GM19455 (cell line): ENCODE results near the gene GNAI1.
"Not testable (repeated sequence)": the region's sequence is repeated elsewhere in the genome, so short reads cannot be mapped to it uniquely, and the experiment has no call there.

Experiments
- ATAC-seq: cut with Tn5 transposase; IDR thresholded peaks from one replicate; pipeline ENCODE4 v1.9.1; 2021; ENCODE audit not compliant: unreplicated experiment

The GNAI1 gene

DNA sequence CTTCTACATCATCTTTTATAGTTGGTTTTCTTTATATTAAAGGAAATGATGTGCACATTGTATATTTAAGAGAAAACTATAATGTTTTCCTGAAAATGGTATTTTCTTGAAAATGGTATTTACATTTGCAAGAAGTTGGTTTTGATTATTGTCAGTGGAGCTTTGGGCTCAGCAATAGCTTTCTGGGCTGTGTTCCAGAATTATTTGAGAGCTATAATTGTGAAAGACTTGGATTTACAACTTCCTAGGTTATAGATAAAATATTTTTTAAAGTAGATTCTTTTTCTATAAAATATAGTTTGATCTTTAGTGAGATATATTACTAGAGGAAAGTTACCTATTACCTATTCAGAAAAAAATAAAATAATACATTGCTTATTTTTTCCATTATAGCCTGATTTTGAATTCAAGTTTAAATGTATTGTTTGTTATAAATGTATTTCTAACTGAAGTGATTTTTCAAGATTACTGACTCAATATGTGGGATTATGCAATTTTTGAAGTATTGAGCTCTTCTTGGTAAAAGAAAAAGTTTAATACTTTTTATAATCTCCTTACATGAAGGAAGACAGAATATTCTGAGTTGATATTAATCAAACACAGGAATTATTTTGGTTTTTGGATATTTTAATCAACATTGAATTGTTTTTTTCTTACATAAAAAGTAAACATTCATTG lies 20.2 kb downstream of the GNAI1 start:
- no peak for ATAC-seq

DNA sequence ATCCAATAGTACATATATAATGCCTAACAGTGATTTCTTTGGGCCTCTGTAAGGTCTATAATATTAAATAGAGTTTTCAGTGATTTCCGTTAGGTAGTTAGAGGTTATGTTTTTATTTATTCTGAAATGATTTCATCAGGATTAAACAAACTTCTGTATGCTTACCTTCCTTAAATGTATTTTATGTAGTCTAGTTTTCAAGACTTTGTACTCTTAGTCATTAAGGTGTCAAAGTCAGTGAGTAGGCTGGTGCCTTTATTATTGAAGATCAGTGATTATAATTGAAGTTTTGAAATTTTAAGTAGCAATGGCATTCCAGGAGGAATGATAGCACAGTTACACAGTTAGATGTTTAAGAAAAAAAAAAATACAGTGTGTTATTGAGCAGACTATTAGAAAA lies 20.7 kb downstream of the GNAI1 start:
- no peak for ATAC-seq

DNA sequence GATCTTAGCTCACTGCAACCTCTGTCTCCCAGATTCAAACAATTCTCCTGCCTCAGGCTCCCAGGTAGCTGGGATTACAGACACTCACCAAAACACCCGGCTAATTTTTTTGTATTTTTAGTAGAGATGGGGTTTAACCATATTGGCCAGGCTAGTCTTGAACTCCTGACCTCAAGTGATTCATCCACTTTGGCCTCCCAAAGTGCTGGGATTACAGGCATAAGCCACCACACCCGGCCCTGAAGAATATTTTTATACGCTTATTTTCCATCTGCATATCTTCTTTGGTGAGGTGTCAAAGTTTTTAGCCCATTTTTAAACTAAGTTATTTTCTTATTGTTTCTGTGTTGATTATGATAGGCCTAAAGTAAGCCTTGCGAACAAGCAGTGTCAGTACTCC lies 23.1 kb downstream of the GNAI1 start:
- not testable (repeated sequence) for ATAC-seq

GRCh38 chr7:80159802-80160201 lies 25.2 kb downstream of the GNAI1 start:
- ATAC-seq = no peak

- ATAC-seq = no peak
Measured at GRCh38 chr7:80161466-80161865, 26.8 kb downstream of the GNAI1 start.

DNA sequence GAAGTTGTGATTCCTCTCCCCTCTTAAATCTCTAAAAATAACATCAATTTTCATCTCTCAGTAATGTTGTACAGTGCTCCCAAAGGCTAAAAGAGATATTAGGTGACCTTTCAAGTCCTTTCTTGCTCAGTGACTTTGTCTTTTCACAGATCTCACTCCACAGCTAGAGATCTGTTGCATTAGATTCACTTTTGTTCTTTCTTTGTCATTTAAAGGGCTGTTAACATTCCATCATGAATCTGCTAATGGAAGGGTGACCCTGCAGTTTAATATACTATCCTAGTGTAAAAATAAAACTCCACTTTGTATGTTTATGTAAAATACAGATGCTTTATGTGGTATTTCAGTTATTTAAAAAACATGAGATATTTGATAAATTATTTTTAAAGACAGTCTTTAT lies 30.5 kb downstream of the GNAI1 start:
- no peak for ATAC-seq

GRCh38 chr7:80170445-80170844 lies 35.8 kb downstream of the GNAI1 start:
- ATAC-seq = no peak

DNA sequence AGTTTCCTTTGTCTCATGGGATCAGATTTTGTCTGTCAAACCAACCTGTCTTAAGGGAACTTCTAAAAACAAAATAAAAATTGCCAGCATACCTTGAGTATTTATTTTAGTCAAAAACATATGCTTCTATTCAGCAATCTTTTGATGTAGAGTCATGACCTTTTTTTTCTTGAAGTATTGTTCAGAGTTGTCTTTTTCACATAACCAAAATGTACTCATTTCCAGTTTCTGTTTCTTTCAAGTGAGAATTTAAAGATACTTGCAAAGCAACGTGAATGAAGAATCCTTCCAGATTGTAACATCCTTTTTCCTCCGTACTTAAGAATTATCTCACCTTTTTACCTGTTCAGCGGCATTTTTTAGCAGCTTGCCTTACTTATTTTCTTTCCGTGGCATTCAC lies 37.8 kb downstream of the GNAI1 start:
- ATAC-seq = no peak

DNA sequence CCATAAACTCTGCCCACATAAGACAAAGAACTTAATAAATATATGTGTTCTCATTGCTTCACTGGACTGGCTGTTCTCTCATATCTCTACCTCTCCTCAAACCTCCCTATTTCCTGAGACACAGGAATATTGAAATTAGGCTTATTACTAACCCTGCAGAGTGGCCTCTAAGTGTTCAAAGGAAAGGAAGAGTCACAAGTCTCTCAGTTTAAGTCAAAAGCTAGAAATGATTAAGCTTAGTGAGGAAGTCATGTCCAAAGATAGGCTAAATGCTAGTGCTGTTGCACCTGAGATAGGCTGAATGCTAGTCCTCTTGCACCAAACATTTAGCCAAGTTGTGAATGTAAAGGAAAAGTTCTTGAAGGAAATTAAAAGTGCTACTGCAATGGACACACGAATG lies 41.1 kb downstream of the GNAI1 start:
- no peak for ATAC-seq

DNA sequence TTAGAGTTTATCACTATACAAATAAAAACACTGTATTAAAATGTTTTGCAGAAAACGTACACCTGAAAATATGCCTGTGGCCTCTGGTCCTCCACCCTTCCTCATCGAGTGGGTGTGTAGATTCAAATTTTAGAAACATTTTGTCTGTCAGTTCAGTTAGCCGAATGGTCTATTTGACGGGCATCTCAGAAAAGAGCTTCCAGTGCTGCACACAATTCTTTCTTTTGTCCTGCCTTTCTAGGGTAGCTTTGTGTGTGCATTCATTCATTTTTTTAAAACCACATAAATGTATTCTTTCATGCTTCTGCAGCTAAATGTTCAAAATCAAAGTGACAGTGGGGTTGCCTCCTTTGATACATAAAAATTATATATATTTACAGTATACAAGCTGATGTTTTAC lies 46.8 kb downstream of the GNAI1 start:
- no peak for ATAC-seq

- no peak for ATAC-seq
Measured at GRCh38 chr7:80182630-80183276, 48.1 kb downstream of the GNAI1 start.

DNA sequence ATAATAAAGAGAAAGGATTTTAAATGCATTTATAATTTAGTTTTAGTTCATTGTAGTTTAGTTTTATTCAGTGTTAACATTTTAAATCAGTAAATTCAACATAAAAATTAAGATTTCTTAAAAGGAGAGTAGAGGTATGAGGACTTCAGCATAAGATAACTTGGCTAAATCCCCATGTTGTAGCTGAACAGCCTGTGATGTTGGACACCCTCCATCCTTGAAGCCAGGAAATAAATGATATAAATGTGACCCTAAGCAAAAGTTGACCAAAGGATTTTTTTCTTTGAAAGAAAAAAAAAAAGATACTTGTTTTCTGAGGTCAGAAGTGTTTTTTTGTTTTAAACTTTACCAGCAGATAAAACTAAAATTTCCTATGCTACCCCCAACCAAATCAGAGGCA lies 48.7 kb downstream of the GNAI1 start:
- ATAC-seq = no peak

GRCh38 chr7:80183900-80184685 lies 49.5 kb downstream of the GNAI1 start:
- ATAC-seq = no peak

- no peak for ATAC-seq
Measured at GRCh38 chr7:80184693-80185092, 50.1 kb downstream of the GNAI1 start.

- ATAC-seq = no peak
Measured at GRCh38 chr7:80185571-80185970, 50.9 kb downstream of the GNAI1 start.

DNA sequence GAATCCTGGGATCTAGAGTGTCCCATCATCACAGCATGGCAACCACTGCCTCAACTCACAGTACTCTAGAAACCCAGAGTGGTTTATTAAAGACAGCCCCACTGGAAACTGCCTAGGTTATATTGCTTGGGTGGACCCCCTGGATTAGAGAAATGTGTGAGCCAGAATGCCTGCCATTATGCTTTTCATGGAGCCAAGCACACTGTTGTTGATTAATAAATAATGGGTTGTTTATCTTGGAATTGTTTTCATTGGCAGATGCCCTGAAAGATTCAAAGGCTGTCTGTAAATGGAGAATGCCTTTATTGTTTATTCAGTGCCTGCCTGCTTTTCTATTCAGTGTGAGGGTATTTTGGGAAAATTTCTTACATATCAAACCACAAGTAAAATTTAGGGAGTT lies 52.1 kb downstream of the GNAI1 start:
- no peak for ATAC-seq

- no peak for ATAC-seq
Measured at GRCh38 chr7:80187279-80187678, 52.6 kb downstream of the GNAI1 start.

- no peak for ATAC-seq
Measured at GRCh38 chr7:80187727-80188126, 53.1 kb downstream of the GNAI1 start.

GRCh38 chr7:80189638-80190037 lies 55.0 kb downstream of the GNAI1 start:
- no peak for ATAC-seq

DNA sequence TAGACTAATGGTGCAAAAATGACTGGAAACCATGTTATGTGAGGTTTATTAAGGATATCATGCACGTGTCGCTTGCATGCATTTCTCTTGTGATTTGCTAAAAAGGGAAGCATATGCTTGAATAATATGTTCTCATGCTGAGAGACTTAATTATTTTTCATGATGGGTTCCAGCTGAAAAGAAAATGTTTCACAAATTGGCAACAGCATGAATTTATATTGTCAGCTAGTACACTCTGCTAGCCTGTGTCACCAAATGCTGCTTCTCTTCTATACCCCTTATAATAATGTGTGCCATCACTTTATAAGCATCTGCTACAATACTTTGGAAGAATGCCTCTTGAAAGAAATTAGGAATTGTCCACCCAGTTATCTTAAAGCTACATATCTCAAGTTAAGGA lies 63.0 kb downstream of the GNAI1 start:
- no peak for ATAC-seq

DNA sequence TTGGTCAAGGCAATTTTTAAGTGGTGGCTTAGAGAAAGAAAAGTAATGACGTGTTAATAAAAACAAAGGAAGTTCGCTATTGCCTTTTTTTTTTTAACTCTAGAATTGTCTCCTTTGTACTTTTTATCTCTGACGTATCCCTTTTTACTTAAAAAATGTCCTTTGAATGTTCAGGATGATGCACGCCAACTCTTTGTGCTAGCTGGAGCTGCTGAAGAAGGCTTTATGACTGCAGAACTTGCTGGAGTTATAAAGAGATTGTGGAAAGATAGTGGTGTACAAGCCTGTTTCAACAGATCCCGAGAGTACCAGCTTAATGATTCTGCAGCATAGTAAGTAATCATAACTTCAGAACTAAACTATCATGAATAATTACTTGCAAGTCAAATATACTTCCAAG lies 64.4 kb downstream of the GNAI1 start:
- no peak for ATAC-seq

- ATAC-seq = no peak
Measured at GRCh38 chr7:80204454-80204853, 69.8 kb downstream of the GNAI1 start.
